Measurements from ENCODE around the gene KRTAP9-7.

KRTAP9-7 gene

GRCh38 chr17:41318231-41318630, 42.7 kb downstream of the KRTAP9-7 start:
- no peak for DNase-seq (ENCODE audit: low read depth)
- H3K4me3 ChIP-seq (ENCODE audit: low read depth, low read length) = no peak overlapping the region
- TF ChIP-seq, protein P1, sequence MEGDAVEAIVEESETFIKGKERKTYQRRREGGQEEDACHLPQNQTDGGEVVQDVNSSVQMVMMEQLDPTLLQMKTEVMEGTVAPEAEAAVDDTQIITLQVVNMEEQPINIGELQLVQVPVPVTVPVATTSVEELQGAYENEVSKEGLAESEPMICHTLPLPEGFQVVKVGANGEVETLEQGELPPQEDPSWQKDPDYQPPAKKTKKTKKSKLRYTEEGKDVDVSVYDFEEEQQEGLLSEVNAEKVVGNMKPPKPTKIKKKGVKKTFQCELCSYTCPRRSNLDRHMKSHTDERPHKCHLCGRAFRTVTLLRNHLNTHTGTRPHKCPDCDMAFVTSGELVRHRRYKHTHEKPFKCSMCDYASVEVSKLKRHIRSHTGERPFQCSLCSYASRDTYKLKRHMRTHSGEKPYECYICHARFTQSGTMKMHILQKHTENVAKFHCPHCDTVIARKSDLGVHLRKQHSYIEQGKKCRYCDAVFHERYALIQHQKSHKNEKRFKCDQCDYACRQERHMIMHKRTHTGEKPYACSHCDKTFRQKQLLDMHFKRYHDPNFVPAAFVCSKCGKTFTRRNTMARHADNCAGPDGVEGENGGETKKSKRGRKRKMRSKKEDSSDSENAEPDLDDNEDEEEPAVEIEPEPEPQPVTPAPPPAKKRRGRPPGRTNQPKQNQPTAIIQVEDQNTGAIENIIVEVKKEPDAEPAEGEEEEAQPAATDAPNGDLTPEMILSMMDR (IDR thresholded peaks at IDR 0.05; ENCODE audit: low read depth, low read length) = no peak
- TF ChIP-seq MAX (IDR thresholded peaks at IDR 0.05; ENCODE audit: low read depth, low read length) (no peak), POLR2A (IDR thresholded peaks at IDR 0.05; ENCODE audit: extremely low read depth, insufficient read length) (no peak), MYC (IDR thresholded peaks at IDR 0.05; ENCODE audit: low read depth, low read length) (no peak)

DNA sequence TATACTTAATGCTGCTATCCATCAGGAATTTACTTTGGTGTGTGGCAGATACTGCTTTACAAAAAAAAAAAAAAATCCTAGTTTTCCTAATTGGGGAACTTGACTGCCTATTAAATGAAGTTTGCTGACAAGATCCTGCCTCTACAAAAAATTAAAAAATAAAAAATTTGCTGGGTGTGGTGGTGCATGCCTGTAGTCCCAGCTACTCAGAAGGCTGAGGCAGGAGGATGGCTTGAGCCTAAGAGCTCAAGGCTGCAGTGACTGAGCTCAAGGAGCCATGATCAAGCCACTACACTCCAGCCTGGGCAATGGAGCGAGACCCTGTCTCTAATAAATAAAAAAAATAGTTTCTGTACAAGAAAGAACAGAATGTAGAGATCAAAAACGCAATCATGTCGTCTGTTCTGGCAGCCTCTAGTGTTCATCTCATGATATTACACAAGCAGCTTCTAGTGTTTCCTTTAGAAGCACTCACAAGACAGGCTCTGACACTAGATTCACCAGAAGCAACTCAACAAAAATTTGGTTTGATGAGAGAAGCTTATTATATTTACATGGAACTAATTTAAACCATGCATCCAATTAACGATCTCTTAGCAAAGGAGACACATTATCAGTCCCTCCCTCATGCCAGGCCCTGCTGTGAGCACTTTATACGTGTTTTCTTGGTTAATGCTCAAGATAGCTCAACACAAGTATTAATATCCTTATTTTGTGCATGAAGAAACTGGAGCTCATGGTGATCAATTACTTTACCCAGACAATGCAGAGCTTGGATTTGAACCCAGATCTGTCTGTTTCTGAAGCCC, 46.8 kb downstream of the KRTAP9-7 start:
- DNase-seq (ENCODE audit: low read depth) = peak; percentile 39
- no peak overlapping the region for H3K4me3 ChIP-seq (ENCODE audit: low read depth, low read length)
- TF ChIP-seq MAX (IDR thresholded peaks at IDR 0.05; ENCODE audit: low read depth, low read length) (no peak), MYC (IDR thresholded peaks at IDR 0.05; ENCODE audit: low read depth, low read length) (no peak), POLR2A (IDR thresholded peaks at IDR 0.05; ENCODE audit: extremely low read depth, insufficient read length) (no peak)
- TF ChIP-seq, protein P1 (IDR thresholded peaks at IDR 0.05; ENCODE audit: low read depth, low read length) = peak; percentile 62

DNA sequence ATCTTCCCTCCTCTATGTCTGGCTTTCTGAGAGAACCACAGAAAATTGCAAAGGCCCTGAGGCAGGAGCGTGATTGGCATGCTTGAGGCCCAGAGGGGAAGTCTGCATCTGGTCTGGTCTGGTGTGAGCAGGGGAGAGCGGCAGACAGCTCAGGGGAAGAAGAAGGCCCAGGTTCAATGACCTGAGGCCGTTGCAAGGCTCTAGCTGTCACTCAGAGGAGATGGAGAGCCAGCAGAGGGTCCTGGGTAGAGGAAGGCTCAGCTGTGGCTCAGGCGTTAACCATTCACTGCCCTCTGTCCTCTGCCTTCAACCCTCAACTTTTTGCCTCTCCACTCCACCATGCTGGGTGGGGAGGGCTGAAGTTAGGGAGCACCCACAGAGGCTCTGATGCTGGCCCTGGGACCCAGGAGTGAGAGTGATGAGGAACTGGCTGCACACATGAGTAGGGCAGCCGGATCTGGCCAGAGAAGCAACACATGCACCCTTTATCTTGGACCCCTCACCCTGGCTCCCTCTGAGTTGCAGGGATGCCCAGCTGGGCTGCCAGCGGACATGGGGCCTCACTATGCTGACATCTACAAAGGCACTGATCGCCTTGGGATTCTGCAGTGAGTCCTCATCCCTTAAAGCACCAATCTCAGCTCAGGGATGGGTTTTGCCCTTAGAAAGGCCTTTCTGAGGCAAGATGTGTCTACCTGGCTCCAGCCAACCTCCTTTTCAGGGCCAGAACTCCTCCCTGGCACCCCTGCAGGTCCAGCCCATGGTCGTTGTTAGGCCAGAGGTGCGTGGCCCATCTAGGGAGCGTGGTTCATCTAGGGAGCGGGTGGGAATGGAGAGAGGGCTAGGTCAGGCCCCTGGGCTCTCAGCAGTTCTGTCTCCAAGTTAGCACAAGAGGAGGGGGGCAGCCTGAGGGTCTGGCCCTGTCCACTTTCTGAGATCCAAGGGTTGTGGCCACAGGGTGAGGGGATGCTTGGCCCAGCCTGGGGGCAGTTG, 47.7 kb downstream of the KRTAP9-7 start:
- H3K4me3 ChIP-seq (ENCODE audit: low read depth, low read length) = no peak overlapping the region
- no peak for TF ChIP-seq MAX (IDR thresholded peaks at IDR 0.05; ENCODE audit: low read depth, low read length)
- TF ChIP-seq MYC (IDR thresholded peaks at IDR 0.05; ENCODE audit: low read depth, low read length) = no peak
- TF ChIP-seq, protein P1 (IDR thresholded peaks at IDR 0.05; ENCODE audit: low read depth, low read length) = no peak
- no peak for TF ChIP-seq POLR2A (IDR thresholded peaks at IDR 0.05; ENCODE audit: extremely low read depth, insufficient read length)
- no peak for DNase-seq (ENCODE audit: low read depth)

- TF ChIP-seq, protein P1 (IDR thresholded peaks at IDR 0.05; ENCODE audit: low read depth, low read length) = no peak
- TF ChIP-seq MAX (IDR thresholded peaks at IDR 0.05; ENCODE audit: low read depth, low read length) (no peak), POLR2A (IDR thresholded peaks at IDR 0.05; ENCODE audit: extremely low read depth, insufficient read length) (no peak), MYC (IDR thresholded peaks at IDR 0.05; ENCODE audit: low read depth, low read length) (no peak)
- DNase-seq (ENCODE audit: low read depth) = no peak
- no peak overlapping the region for H3K4me3 ChIP-seq (ENCODE audit: low read depth, low read length)
These were observed 48.9 kb downstream of the KRTAP9-7 start for GRCh38 chr17:41324180-41325075.

DNA sequence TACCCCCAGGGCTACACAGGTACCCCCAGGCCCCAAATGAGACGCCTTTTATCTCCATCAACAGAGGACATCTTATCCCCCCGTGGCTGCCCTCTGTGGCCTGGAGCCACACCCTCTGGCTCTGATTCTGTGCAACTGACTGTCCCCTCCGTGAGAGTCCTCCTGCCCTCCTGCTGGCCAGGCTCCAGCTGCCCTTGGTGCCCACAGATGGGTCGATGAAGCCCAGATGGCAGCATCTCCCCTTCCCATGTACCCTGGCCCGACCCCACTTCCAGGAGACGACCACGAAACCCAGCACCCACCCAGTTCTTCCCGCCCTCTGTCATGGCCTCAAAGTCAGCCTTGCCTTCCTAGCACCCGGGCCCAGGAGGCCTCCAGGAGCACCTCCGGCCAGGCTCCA, 49.6 kb downstream of the KRTAP9-7 start:
- TF ChIP-seq, protein P1 (IDR thresholded peaks at IDR 0.05; ENCODE audit: low read depth, low read length) = no peak
- TF ChIP-seq POLR2A (IDR thresholded peaks at IDR 0.05; ENCODE audit: extremely low read depth, insufficient read length) (no peak), MAX (IDR thresholded peaks at IDR 0.05; ENCODE audit: low read depth, low read length) (no peak), MYC (IDR thresholded peaks at IDR 0.05; ENCODE audit: low read depth, low read length) (no peak)
- no peak for DNase-seq (ENCODE audit: low read depth)

More for the DNA sequence above, 49.6 kb downstream of the KRTAP9-7 start:
- H3K4me3 ChIP-seq (ENCODE audit: low read depth, low read length) = no peak overlapping the region

Measured in NB4 (cell line).